Camera-type eye (tissue), 1 donor: ENCODE data around the gene CD81. TPM values are rescaled to one million over a fixed set of nuclear protein-coding genes. Genes with fewer than 3 reads are reported as not detected.

Source experiments
- total RNA-seq: library from RNA; depleted of rRNA; stranded (reverse); fragments of >200 nt; gene quantifications from one replicate; pipeline ENCODE4 v1.2.3, GENCODE V29; 2014

Gene CD81, protein sequence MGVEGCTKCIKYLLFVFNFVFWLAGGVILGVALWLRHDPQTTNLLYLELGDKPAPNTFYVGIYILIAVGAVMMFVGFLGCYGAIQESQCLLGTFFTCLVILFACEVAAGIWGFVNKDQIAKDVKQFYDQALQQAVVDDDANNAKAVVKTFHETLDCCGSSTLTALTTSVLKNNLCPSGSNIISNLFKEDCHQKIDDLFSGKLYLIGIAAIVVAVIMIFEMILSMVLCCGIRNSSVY
- 321 TPM for total RNA-seq

DNA sequence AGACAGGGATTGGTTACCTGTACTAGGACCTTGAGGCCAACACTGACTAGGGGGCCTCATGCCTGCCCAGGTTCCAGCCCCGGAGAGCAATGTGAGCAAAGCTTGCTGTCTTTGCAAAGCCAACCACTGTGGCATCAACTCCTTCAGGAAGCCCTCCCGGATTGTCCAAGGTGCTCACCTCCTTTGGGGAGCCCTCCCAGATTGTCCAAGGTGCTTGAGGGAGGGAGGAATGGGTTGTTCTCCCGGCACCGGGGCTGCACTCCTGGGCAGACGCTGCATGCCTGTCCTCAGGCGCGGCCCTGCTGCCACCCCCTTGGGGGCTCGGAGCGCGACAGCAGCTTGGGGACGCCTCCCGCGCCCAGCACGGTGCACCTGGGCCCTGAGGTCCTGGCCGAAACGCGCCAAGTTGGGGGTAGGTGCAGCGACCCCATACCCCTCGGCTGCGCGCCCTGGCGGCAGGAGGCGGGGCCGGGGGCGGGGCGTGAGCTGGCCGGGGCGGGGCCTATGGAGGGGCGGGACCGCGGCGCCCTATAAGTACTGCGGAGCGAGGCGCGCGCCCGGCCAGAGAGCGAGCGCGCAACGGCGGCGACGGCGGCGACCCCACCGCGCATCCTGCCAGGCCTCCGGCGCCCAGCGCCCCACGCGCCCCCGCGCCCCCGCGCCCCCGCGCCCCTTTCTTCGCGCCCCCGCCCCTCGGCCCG lies at the start of gene CD81:
TSS of gene CD81 (plus strand) at position 560 of the 701 bp plus-strand sequence. CDS start 240 bp downstream, outside the sequence.

DNA sequence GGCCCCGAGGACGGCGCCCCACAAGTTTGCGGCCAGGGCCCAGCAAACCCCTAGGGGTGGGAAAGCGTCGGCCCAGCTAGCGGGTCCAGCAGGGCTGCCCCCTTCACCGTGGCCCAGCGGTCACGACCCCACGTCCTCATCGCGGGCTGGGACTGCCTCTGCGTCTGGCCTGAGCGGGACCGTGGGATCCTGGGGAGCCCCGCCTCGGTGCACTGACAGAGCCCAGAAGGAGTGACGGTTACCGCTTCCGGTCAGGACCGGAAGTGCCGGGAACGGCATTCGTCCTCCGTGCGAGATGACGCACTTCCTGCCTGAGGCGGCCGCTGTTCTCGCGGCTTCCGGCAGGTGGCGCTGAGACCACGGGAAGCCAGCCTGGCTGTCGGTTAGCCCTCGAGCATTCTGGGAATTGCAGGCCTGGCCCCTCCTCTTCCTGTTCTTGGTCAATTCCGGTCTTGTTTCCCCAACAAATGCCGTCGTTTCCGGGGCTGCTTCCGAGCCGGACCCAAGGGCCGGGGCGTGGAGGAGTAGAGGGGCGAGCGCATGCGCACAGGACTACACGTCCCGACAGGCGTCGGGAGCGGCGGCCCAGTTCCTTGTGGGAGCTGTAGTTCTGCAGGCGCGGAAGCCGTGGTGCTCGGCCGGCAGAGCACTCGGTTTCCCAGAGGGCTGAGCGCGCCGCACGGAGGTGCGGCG lies 23.1 kb downstream of the CD81 start, which contains the start of gene TSSC4:
TSS of gene TSSC4 (plus strand) at position 682 of the 693 bp plus-strand sequence. CDS start 1,884 bp downstream, outside the sequence.

DNA sequence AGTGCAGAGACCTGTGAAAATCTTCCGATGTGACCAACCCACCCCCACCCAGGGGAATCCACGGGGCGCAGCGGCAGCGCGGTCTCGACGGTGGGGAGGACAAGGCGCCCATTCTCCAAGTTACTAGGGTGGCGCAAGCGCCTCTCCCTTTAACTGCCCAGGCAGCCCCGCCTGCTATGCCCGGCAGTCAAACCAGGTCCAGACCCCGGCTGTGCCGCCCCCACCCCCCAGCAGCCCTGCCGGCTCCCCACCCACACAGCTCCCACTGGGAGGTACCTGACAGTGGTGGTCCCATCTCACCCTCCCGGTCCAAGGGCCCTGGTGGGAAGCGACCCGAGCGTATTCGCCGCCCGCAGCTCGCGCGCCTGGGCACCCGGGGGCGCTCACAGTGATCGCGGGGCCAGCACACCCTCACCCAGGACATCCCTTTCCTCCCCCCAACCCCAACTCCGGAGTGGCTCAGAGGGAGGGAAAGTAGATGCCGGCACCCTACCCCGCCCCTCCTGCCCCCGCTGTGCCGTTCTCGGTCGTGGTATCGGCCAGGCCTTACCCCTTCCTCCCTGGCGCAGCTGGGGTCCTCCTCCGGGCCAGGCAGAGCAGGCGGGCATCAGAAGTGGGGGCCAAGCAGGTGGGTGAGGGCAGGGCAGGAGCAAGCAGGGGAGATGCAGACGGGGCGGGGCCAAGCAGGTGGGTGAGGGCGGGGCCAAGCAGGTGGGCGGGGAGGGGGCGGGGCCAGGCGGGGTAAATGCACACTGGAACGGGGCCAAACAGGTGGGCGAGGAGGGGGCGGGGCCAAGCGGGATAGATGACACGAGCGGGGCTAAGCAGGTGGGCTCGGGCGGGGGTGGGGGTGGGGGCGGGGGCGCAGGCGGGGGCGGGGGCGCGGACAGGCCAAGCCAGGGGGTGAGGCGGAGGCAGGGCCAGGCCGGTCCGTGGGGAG lies 67.0 kb downstream of the CD81 start, which contains the start of gene TRPM5:
TSS of gene TRPM5 (minus strand) at position 634 of the 940 bp plus-strand sequence. CDS start 21,478 bp downstream, outside the sequence.

DNA sequence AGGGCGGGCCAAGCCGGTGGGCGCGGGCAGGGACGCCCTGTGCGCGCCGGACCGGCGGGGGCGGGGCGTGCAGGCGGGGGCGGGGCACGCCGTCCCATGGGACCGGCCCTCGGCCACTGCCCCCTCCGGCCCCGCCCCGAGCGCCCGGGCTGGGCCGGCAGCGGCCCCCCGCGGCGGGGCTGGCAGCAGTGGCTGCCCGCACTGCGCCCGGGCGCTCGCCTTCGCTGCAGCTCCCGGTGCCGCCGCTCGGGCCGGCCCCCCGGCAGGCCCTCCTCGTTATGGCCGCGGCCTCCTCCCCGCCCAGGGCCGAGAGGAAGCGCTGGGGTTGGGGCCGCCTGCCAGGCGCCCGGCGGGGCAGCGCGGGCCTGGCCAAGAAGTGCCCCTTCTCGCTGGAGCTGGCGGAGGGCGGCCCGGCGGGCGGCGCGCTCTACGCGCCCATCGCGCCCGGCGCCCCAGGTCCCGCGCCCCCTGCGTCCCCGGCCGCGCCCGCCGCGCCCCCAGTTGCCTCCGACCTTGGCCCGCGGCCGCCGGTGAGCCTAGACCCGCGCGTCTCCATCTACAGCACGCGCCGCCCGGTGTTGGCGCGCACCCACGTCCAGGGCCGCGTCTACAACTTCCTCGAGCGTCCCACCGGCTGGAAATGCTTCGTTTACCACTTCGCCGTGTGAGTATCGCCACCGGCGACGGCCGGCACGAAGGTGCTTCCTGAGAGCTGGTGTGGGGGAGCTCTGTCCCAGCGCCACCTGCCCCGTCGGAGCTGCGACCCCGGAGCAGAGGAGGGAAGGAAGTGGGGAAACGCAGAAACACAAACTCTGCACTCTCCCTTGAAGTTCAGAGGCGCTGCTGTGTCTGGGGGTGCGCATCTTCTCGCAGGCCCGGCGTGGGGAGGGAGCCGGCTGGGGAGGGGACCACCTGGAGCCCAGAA lies 68.0 kb downstream of the CD81 start, which contains the start of gene KCNQ1:
TSS of gene KCNQ1 (plus strand) at position 188 of the 925 bp plus-strand sequence. CDS start at position 279, 91 bp downstream.

Other genes starting within 250 kb of the CD81 start
- gene IGF2, start 237.9 kb upstream of the CD81 start, total RNA-seq = 458 TPM
- gene INS, start 216.1 kb upstream of the CD81 start, total RNA-seq = not detected
- 2.3 TPM for gene TH, start 205.5 kb upstream of the CD81 start, total RNA-seq
- 0.82 TPM for gene ASCL2, start 106.7 kb upstream of the CD81 start, total RNA-seq
- gene C11orf21, start 75.4 kb upstream of the CD81 start, total RNA-seq = 1.3 TPM
- gene TSPAN32, start 75.3 kb upstream of the CD81 start, total RNA-seq = 3.3 TPM
- 24.1 TPM for gene TSSC4, start 23.4 kb downstream of the CD81 start, total RNA-seq
- gene TRPM5, start 67.2 kb downstream of the CD81 start, total RNA-seq = 0.11 TPM
- 1.6 TPM for gene KCNQ1, start 67.7 kb downstream of the CD81 start, total RNA-seq